CD4-positive, alpha-beta T cell (primary cell): ENCODE results near the gene PSMD9. TPM values are rescaled to one million over a fixed set of nuclear protein-coding genes. Genes with fewer than 3 reads are reported as not detected.
"Not testable (repeated sequence)": the region's sequence is repeated elsewhere in the genome, so short reads cannot be mapped to it uniquely, and the experiment has no call there.

Experiments
- ATAC-seq: fragments of 200-7000 bp; cut with Tn5 transposase; one replicate; pipeline ENCODE4 v1.10.0; 2022; ENCODE audit warnings: mild to moderate bottlenecking; ENCODE audit not compliant: poor library complexity
- CTCF ChIA-PET: fragments of 350-600 bp; sonication (Branson Sonifier 250); formaldehyde crosslinking; loops from one replicate; lab custom pipeline; 2021; ENCODE audit warnings: antibody characterized with exemption, inconsistent platforms; lab: Charles Lee
- POLR2A ChIA-PET: fragments of 350-600 bp; sonication (Branson Sonifier 250); formaldehyde crosslinking; loops from one replicate; lab custom pipeline; 2021; ENCODE audit warnings: antibody characterized with exemption, inconsistent platforms; lab: Charles Lee
- DNase-seq, 14 experiments: peaks; one replicate each; pipeline ENCODE4 v3.0.0-alpha.2; 2013 to 2020; ENCODE audit warnings: mixed read lengths in 2 of 14
- H3K27ac ChIP-seq, 2 donors: one replicate each; pipeline versions ENCODE4 v1.5.1 to v1.7.0; 2013; ENCODE audit warnings: low read length in 2 of 2, low read depth in 1 of 2, mild to moderate bottlenecking in 1 of 2
- H3K27me3 ChIP-seq, 2 experiments: 1 replicate in 1 of 2; 2 replicates in 1 of 2; pipeline versions ENCODE4 v1.6.1 to v1.7.0; 2013; ENCODE audit warnings: low read length in 2 of 2, control low read depth in 1 of 2, mild to moderate bottlenecking in 1 of 2, moderate library complexity in 1 of 2; ENCODE audit not compliant: insufficient read depth in 2 of 2, control insufficient read depth in 1 of 2
- H3K36me3 ChIP-seq: one replicate; pipeline ENCODE4 v1.6.1; 2013; ENCODE audit warnings: low read length, control low read depth; ENCODE audit not compliant: insufficient read depth
- H3K4me1 ChIP-seq: one replicate; pipeline ENCODE4 v1.6.1; 2013; ENCODE audit warnings: low read length, control low read depth; ENCODE audit not compliant: insufficient read depth
- H3K4me3 ChIP-seq: one replicate; pipeline ENCODE4 v1.5.1; 2013; ENCODE audit warnings: mild to moderate bottlenecking, low read length, moderate library complexity
- H3K9me3 ChIP-seq, 2 experiments: 1 replicate in 1 of 2; 2 replicates in 1 of 2; pipeline versions ENCODE4 v1.6.1 to v1.7.0; 2013; ENCODE audit warnings: low read length in 2 of 2, mild to moderate bottlenecking in 2 of 2, control low read depth in 1 of 2, moderate library complexity in 1 of 2; ENCODE audit not compliant: control insufficient read depth in 1 of 2, insufficient read depth in 1 of 2
- H3K27ac Mint-ChIP-seq: one replicate; pipeline ENCODE4 v1.8.0; 2020; ENCODE audit warnings: mixed read lengths
- H3K27me3 Mint-ChIP-seq: one replicate; pipeline ENCODE4 v1.8.0; 2021; ENCODE audit warnings: mixed read lengths
- H3K36me3 Mint-ChIP-seq: one replicate; pipeline ENCODE4 v1.8.0; 2021; ENCODE audit warnings: low read depth, mixed read lengths
- H3K4me1 Mint-ChIP-seq: one replicate; pipeline ENCODE4 v1.8.0; 2021; ENCODE audit warnings: low read depth, mixed read lengths
- H3K4me3 Mint-ChIP-seq: one replicate; pipeline ENCODE4 v1.8.0; 2020; ENCODE audit warnings: mild to moderate bottlenecking, mixed read lengths
- H3K9me3 Mint-ChIP-seq: one replicate; pipeline ENCODE4 v1.8.0; 2020; ENCODE audit warnings: mixed read lengths
- CTCF ChIP-seq: fragments of 200-600 bp; IDR thresholded peaks from one replicate; pipeline ENCODE4 v1.8.0; 2022; ENCODE audit warnings: antibody characterized with exemption, mild to moderate bottlenecking
- intact Hi-C, 2 experiments: fragments of 100-400 bp; cut with DNase I in 1 of 2; cut with micrococcal nuclease in 1 of 2; formaldehyde crosslinking; loops; one replicate each; pipeline versions ENCODE4 v1.15.1 to v1.9.0; 2023 to 2025; cut with DNase I, micrococcal nuclease
- total RNA-seq, 174 experiments: library from RNA in 2 of 174; stranded (reverse) in 2 of 174; gene quantifications; one replicate each; pipeline ENCODE4 v1.2.3 and lab custom pipeline; 2021 to 2026

PSMD9 gene
- total RNA-seq, 2 experiments from 2014 or later = 29.5 to 31.8 TPM

DNA sequence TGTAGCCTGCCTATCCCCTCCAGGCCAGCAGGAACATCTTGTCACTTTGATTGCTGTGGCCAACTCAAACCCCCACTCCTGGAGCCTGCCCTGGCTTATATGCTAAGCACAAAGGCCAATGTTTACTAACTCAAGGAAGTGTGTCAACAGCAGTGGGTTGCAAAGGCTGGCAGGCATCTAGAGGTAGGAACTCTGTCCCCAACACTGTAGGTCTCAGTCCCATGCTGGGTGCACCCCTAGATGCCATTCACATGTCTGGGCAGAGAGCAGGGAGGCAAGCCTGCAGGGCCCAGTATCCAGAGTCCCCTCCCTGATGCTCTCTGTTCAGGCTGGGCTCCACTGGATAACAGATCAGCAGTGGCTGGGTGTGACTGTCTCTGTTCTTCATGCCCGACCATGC lies 28.3 kb upstream of the PSMD9 start:
- ATAC-seq = no peak
- no peak overlapping the region for H3K4me3 Mint-ChIP-seq
- ChIA-PET POLR2A (no interaction called here), CTCF (no interaction called here)
- Histone ChIP-seq H3K36me3 (no peaks in the 10 kb centered on the region), H3K27me3 (no peaks in the 10 kb centered on the region), H3K27ac (no peak overlapping the region), H3K4me1 (no peaks in the 10 kb centered on the region), H3K9me3 (no peaks in the 10 kb centered on the region), H3K4me3 (no peak overlapping the region)
- no peaks in the 10 kb centered on the region for H3K36me3 Mint-ChIP-seq
- DNase-seq = no peak
- intact Hi-C loops = loop anchor here in 1 of 2 experiments (10.0 kb wide), 1 partner anchor 115 kb away; no protein-coding TSS in a partner anchor
- H3K27ac Mint-ChIP-seq = no peak overlapping the region
- no peak for TF ChIP-seq CTCF
- no peaks in the 10 kb centered on the region for H3K4me1 Mint-ChIP-seq
- no peaks in the 10 kb centered on the region for H3K27me3 Mint-ChIP-seq
- H3K9me3 Mint-ChIP-seq = no peaks in the 10 kb centered on the region

GRCh38 chr12:121860699-121861098 lies 27.9 kb upstream of the PSMD9 start:
- H3K4me1 Mint-ChIP-seq, DNase-seq, H3K27me3 ChIP-seq, CTCF ChIA-PET, H3K9me3 Mint-ChIP-seq, ATAC-seq, POLR2A ChIA-PET, H3K4me3 Mint-ChIP-seq, H3K27ac ChIP-seq, H3K36me3 Mint-ChIP-seq, H3K36me3 ChIP-seq, H3K9me3 ChIP-seq, H3K4me1 ChIP-seq, H3K27me3 Mint-ChIP-seq, H3K4me3 ChIP-seq, H3K27ac Mint-ChIP-seq: not testable (repeated sequence)
- intact Hi-C loops = loop anchor here in 1 of 2 experiments (10.0 kb wide), 1 partner anchor 114 kb away; no protein-coding TSS in a partner anchor

GRCh38 chr12:121861636-121862254 lies 26.8 kb upstream of the PSMD9 start:
- intact Hi-C loops = loop anchor here in 1 of 2 experiments (10.0 kb wide), 1 partner anchor 113 kb away; no protein-coding TSS in a partner anchor
- Histone ChIP-seq H3K4me1 (no peaks in the 10 kb centered on the region), H3K9me3 (no peaks in the 10 kb centered on the region), H3K27me3 (no peaks in the 10 kb centered on the region), H3K27ac (no peak overlapping the region), H3K36me3 (no peaks in the 10 kb centered on the region), H3K4me3 (no peak overlapping the region)
- no peaks in the 10 kb centered on the region for H3K9me3 Mint-ChIP-seq
- H3K36me3 Mint-ChIP-seq = no peaks in the 10 kb centered on the region
- no peaks in the 10 kb centered on the region for H3K4me1 Mint-ChIP-seq
- ATAC-seq (no peak), DNase-seq (no peak)
- ChIA-PET CTCF (no interaction called here), POLR2A (no interaction called here)
- no peak overlapping the region for H3K27ac Mint-ChIP-seq
- no peaks in the 10 kb centered on the region for H3K27me3 Mint-ChIP-seq
- H3K4me3 Mint-ChIP-seq = no peak overlapping the region
- no peak for TF ChIP-seq CTCF

DNA sequence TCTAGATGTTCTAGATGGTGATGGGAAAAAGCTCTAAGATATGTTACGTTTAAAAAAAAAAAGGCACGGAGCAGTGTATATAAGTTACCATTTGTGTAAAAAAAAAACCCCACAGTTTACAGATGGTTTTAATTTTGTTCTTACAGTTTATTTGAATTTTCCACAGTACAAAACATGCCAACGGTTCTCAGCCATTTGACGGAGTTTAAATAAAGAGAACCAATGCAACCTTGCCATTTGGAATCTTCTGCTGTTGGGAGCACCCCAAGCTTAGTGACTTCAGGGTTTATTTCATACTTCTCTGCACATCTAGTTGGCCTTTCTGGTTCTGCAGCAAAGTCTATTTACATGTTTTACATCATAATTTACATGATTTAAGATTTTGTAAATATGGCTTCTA lies 22.3 kb upstream of the PSMD9 start:
- no peak overlapping the region for H3K27ac ChIP-seq
- TF ChIP-seq CTCF = no peak
- no peak for ATAC-seq
- Mint-ChIP-seq H3K4me3 (no peak overlapping the region), H3K36me3 (no peaks in the 10 kb centered on the region), H3K4me1 (no peaks in the 10 kb centered on the region), H3K27ac (no peak overlapping the region), H3K9me3 (no peaks in the 10 kb centered on the region), H3K27me3 (no peaks in the 10 kb centered on the region)
- intact Hi-C loops = loop anchor here in 1 of 2 experiments (10.0 kb wide), 1 partner anchor 108 kb away; no protein-coding TSS in a partner anchor
- no peaks in the 10 kb centered on the region for H3K9me3 ChIP-seq
- no peaks in the 10 kb centered on the region for H3K4me1 ChIP-seq
- no peak for DNase-seq
- H3K4me3 ChIP-seq = no peak overlapping the region
- ChIA-PET POLR2A (no interaction called here), CTCF (no interaction called here)
- no peaks in the 10 kb centered on the region for H3K27me3 ChIP-seq
- H3K36me3 ChIP-seq = no peaks in the 10 kb centered on the region

- POLR2A ChIA-PET, H3K36me3 Mint-ChIP-seq: not testable (repeated sequence)
Observed at GRCh38 chr12:121869229-121869628, 19.4 kb upstream of the PSMD9 start.

More at GRCh38 chr12:121869229-121869628, 19.4 kb upstream of the PSMD9 start:
- H3K9me3 ChIP-seq, H3K27me3 Mint-ChIP-seq, H3K4me3 Mint-ChIP-seq, H3K27me3 ChIP-seq, H3K9me3 Mint-ChIP-seq, H3K27ac ChIP-seq, H3K4me1 Mint-ChIP-seq, H3K4me1 ChIP-seq, H3K27ac Mint-ChIP-seq, H3K36me3 ChIP-seq, ATAC-seq, H3K4me3 ChIP-seq, DNase-seq: not testable (repeated sequence)
- intact Hi-C loops = loop anchor here in 1 of 2 experiments (10.0 kb wide), 1 partner anchor 106 kb away; no protein-coding TSS in a partner anchor
- CTCF ChIA-PET = interaction anchor here (0.7 kb wide), 1 partner anchor 987 kb away, joined by 3 read pairs; no protein-coding TSS in a partner anchor
